Measurements from ENCODE around the gene FSTL4.

FSTL4 gene

GRCh38 chr5:133314086-133314485 is 298.3 kb downstream of the FSTL4 start:
- DNase-seq = no peak

GRCh38 chr5:133311176-133311575 is 301.2 kb downstream of the FSTL4 start:
- DNase-seq = no peak

DNA sequence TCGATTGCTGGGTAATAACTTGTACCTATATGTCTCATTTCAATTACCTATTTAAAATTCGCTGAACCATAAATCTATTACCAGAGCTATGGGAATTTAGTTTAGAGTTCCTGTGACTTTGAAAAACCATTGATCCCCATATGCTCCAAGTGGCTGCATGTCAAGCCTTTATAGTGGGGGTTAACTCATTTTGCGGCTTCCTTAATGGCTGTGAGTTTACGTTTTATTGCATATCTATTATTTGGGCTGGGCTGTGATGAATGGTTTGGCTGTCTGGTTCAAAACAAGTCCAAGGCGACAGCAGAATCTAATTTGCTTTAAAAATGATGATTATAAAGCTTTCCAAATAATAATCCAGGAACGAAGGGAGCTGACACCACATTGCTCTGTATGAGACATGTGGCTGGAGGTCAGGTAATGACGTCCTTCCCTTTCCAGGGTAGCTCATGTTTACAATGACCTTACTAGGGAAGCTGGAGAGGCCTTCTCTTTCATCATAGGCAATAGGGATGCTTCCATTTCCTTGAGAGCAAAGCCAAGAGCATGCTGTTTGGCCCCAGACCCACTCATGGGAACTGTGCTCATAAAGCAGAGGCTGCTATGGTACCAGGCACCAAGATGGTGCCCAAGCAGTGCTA is 302.2 kb downstream of the FSTL4 start:
- DNase-seq = no peak

GRCh38 chr5:133309166-133309795 is 303.1 kb downstream of the FSTL4 start:
- DNase-seq = no peak

- DNase-seq = no peak
Observed at GRCh38 chr5:133307275-133307674, 305.1 kb downstream of the FSTL4 start.

- no peak for DNase-seq
Observed at GRCh38 chr5:133304707-133305216, 307.6 kb downstream of the FSTL4 start.

GRCh38 chr5:133304178-133304577 is 308.2 kb downstream of the FSTL4 start:
- DNase-seq = no peak

GRCh38 chr5:133303298-133303697 is 309.0 kb downstream of the FSTL4 start:
- DNase-seq = no peak

DNA sequence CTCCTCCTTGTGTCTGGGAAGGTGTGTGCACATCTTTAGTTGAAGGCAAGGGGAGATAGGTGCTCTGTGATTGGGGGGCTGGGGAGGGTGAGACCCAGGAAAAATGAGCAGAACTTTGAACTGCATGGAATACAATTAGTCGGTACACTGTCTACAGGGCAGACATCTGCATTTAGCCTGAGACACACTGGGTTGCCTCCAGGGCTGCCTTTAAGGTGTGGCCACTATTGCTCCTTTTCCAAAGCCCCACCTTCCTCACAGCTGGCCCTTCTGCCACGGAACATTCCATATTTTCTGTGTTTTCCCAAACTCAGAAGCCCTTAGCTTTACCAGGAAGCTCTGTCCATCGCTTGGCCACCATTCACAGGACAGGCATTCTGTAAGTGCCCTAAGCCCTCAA is 312.6 kb downstream of the FSTL4 start:
- DNase-seq = no peak

DNA sequence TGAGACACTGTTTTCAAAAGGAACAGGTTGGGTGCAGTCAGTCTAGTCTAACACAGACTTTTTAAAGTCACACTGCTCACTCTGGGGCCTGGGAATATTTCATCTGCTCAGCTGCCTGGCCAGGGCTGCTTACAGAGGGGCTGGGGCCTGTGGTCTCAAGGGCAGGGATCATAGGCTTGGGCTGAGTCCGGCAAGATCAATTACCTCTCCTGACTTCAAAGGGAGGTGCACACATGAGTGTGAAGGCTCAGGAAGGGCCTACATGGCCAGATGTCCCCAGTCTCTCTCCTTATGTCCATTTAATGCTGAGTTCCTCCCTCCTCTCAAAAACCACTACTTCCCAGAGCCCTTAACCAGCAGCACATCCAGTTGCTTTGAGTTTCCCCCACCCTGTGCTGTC is 313.3 kb downstream of the FSTL4 start:
- DNase-seq = no peak

DNA sequence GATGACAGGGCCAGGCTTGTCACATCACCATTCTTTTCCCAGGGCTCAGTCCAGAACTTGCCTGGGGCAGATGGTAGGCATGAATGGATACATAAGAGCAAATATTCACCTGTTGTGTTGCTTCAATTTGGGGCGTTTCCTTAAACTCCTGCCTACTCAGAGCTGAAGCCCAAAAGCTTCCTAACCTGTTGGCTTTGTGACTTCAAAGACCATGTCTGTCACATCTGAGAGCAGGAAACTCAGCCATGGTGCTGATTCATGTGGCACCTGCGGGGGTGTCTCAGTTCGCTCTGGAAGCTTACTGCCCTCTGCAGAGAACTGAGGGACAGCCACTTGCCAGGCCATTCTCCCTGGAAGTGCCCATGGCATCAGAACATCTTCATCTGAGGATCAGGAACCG is 313.9 kb downstream of the FSTL4 start:
- DNase-seq = no peak

DNA sequence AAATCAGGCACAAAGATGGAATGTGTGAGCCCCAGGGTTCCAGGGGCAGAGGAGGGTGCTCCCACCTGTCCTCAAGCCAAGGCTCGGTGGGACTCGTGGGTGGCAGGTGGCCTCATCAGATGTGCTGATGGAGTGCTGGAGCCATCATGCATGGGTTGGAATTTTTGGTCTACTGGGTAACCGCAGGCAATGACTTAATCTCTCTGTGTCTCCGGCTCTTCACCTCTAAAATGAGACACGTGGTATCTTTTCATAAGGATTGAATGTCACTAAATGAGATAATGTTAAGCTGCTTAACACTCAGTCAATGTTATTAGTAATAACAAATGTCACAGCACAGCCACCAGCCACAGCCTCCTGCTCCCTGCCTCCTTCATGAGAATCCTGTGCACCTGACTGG is 315.0 kb downstream of the FSTL4 start:
- DNase-seq = no peak

- no peak for DNase-seq
Observed at GRCh38 chr5:133296624-133297023, 315.7 kb downstream of the FSTL4 start.

DNA sequence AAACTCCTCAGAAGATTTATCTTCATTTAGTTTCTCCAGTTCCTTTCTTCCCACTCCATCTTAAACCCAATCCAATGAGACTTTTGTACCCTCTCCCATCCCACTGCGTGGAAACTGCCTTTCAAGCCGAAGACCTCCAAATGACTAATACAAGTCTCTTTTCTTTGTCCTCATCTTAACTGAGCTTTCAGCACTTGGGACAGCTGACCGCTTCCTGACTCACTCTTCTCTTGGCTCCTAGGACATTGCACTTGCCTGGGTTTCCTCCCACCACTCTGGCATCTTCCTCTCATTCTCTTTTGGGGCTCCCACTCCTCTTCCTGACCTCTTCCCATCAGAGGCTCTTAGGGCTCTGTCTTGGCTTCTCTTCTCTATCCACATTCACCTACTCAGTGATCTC is 316.8 kb downstream of the FSTL4 start:
- no peak for DNase-seq

- no peak for DNase-seq
Observed at GRCh38 chr5:133294380-133294779, 318.0 kb downstream of the FSTL4 start.

DNA sequence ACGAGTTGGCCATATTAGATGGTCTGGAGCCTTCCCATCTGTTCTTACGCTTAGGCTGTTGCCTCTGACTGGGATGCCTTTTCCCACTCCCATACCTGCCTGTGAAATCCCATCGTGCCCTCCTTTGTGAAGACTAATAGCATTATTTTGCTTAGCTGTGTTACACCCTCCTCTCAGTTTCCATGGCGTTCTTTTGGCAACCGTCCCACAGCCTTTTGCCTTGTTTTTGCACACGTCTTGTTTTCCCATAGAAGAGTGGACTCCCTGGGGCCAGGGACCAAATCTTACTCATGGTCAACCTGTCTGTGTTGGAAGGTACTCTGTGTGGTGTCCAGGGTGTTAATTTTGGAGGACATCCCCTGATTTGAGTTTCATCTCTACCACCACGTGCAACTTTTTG is 318.4 kb downstream of the FSTL4 start:
- DNase-seq = no peak

GRCh38 chr5:133292300-133292699 is 320.0 kb downstream of the FSTL4 start:
- DNase-seq = no peak

DNA sequence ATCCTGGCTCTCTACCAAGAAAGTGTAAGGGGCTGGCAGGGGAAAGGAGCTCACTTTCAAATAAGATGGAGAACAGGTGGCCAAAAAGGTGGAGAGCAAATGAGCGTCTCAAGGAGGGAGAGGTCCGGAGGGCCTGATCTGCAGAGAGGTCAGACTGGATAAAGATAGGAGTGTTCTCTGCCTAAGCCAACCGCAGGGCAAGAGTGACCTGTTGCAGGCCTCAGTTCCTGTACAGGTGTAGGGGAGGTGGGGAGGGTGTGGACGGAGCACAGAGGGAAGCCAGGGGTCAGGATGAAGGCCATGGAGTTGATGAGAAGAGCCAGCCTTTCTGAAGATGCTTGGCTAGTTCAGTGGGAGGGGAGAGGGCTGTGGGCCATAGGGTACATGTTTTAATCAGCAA is 320.8 kb downstream of the FSTL4 start:
- no peak for DNase-seq

- DNase-seq = no peak
Observed at GRCh38 chr5:133290669-133291240, 321.6 kb downstream of the FSTL4 start.

GRCh38 chr5:133289686-133290367 is 322.5 kb downstream of the FSTL4 start:
- no peak for DNase-seq

DNA sequence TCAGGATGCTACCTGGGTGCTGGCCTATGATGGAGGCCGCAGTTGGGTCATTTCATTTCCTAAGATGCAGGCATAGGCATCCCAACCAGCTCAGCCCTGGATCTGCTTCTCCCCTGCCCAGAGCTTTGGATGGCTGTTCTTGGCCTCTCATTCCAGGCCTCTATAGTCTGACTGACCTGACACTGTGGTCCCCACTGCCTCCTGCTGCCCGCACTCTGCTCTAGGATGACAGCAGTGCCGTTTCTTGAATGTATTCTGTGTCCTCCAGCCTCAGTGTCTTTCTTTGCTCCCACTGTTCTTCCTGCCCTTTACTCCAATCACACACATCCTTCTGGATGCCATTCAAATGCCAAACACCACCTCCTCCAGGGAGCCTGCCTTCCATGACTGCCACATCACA is 324.8 kb downstream of the FSTL4 start:
- peak; percentile 20 for DNase-seq

DNA sequence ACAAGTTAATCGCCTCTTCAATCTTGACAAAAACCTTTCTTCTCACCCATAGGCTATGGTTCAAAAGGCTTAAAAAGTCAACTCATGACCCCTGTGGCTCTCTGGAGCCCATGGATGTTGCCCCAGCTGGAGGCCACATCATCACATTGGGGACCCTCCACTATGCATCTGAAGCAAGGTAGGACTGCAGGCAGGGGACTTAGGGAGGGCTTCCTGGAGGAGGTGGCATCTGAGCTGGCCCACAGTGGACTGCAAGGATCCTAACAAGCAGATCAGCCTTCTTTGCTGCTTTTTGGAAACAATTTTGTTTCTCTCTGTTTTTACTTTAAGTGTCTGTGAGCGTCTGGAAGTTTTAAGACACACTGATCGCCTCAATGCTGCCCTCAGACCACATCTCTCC is 325.9 kb downstream of the FSTL4 start:
- no peak for DNase-seq

DNA sequence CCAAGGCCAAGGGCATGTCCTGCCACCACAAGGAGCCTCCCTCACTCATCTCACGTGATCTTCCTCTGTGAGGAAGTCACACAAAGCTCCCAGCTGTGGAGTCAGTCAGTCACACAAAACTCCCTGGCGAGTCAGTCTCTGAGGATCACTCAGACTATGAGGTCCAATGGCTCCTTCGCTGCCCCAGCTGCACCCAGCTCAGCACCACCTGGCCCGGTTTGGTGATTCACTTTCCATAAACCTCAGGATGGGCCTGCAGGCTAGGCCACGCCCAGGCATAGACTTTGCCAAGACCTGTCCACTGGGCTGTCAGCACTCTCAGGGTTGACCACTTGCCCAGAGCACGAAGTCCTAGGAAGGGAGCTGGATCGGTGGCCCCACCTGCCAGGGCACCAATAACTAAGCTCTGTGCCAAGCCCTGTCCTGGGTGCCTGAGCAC is 326.7 kb downstream of the FSTL4 start:
- no peak for DNase-seq

DNA sequence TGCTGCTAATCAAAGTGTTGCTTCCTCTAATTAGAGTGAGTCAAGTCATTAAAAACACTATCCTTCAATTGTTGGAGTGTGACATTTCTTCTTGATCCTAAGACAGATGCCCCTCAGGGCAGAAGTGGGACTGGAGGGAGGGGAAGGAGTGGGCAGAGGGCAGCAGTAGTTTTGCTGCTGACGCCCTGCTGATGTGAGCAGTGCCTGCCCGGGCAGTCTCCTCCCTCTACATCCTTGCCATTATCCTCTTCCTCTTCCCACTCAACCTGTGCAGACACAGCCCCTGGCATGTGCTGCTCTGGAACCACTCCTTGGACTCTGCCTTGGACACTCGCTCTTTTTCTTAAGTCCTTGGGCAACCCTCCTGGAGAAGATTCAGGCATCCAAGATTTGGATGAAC is 328.0 kb downstream of the FSTL4 start:
- DNase-seq = no peak
